ENCODE measurements around the gene C20orf202. TPM values are rescaled to one million over a fixed set of nuclear protein-coding genes. Genes with fewer than 3 reads are reported as not detected.

The C20orf202 gene
- total RNA-seq, 1 experiment from 2014 or later: 0.22 TPM

- H3K27me3 Mint-ChIP-seq (ENCODE audit: low read depth): no peaks in the 10 kb centered on the region
- TF ChIP-seq, protein P1, sequence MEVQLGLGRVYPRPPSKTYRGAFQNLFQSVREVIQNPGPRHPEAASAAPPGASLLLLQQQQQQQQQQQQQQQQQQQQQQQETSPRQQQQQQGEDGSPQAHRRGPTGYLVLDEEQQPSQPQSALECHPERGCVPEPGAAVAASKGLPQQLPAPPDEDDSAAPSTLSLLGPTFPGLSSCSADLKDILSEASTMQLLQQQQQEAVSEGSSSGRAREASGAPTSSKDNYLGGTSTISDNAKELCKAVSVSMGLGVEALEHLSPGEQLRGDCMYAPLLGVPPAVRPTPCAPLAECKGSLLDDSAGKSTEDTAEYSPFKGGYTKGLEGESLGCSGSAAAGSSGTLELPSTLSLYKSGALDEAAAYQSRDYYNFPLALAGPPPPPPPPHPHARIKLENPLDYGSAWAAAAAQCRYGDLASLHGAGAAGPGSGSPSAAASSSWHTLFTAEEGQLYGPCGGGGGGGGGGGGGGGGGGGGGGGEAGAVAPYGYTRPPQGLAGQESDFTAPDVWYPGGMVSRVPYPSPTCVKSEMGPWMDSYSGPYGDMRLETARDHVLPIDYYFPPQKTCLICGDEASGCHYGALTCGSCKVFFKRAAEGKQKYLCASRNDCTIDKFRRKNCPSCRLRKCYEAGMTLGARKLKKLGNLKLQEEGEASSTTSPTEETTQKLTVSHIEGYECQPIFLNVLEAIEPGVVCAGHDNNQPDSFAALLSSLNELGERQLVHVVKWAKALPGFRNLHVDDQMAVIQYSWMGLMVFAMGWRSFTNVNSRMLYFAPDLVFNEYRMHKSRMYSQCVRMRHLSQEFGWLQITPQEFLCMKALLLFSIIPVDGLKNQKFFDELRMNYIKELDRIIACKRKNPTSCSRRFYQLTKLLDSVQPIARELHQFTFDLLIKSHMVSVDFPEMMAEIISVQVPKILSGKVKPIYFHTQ (CRISPR knock-in tag; IDR thresholded peaks at IDR 0.05): no peak
- TF ChIP-seq ZNF232 (CRISPR knock-in tag; IDR thresholded peaks at IDR 0.05): no peak
- TF ChIP-seq, protein P2, sequence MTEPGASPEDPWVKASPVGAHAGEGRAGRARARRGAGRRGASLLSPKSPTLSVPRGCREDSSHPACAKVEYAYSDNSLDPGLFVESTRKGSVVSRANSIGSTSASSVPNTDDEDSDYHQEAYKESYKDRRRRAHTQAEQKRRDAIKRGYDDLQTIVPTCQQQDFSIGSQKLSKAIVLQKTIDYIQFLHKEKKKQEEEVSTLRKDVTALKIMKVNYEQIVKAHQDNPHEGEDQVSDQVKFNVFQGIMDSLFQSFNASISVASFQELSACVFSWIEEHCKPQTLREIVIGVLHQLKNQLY (CRISPR knock-in tag; IDR thresholded peaks at IDR 0.05): no peak
- no peak for TF ChIP-seq MXD4 (CRISPR knock-in tag; IDR thresholded peaks at IDR 0.05; ENCODE audit: borderline replicate concordance)
- TF ChIP-seq, protein P3, sequence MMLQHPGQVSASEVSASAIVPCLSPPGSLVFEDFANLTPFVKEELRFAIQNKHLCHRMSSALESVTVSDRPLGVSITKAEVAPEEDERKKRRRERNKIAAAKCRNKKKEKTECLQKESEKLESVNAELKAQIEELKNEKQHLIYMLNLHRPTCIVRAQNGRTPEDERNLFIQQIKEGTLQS (CRISPR knock-in tag; conservative IDR thresholded peaks at IDR 0.05): no peak
- TF ChIP-seq, protein P4, sequence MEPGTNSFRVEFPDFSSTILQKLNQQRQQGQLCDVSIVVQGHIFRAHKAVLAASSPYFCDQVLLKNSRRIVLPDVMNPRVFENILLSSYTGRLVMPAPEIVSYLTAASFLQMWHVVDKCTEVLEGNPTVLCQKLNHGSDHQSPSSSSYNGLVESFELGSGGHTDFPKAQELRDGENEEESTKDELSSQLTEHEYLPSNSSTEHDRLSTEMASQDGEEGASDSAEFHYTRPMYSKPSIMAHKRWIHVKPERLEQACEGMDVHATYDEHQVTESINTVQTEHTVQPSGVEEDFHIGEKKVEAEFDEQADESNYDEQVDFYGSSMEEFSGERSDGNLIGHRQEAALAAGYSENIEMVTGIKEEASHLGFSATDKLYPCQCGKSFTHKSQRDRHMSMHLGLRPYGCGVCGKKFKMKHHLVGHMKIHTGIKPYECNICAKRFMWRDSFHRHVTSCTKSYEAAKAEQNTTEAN (CRISPR knock-in tag; IDR thresholded peaks at IDR 0.05): no peak
- TF ChIP-seq, protein P5, sequence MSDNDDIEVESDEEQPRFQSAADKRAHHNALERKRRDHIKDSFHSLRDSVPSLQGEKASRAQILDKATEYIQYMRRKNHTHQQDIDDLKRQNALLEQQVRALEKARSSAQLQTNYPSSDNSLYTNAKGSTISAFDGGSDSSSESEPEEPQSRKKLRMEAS (CRISPR knock-in tag; IDR thresholded peaks at IDR 0.05): no peak
- TF ChIP-seq, protein P6, sequence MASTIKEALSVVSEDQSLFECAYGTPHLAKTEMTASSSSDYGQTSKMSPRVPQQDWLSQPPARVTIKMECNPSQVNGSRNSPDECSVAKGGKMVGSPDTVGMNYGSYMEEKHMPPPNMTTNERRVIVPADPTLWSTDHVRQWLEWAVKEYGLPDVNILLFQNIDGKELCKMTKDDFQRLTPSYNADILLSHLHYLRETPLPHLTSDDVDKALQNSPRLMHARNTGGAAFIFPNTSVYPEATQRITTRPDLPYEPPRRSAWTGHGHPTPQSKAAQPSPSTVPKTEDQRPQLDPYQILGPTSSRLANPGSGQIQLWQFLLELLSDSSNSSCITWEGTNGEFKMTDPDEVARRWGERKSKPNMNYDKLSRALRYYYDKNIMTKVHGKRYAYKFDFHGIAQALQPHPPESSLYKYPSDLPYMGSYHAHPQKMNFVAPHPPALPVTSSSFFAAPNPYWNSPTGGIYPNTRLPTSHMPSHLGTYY (CRISPR knock-in tag; IDR thresholded peaks at IDR 0.05): no peak
- no peak for TF ChIP-seq TP53 (CRISPR knock-in tag; IDR thresholded peaks at IDR 0.05)
- no peak for TF ChIP-seq ZNF512 (CRISPR knock-in tag; IDR thresholded peaks at IDR 0.05; ENCODE audit: borderline replicate concordance)
- TF ChIP-seq CDX4 (CRISPR knock-in tag; IDR thresholded peaks at IDR 0.05; ENCODE audit: borderline replicate concordance): no peak
- no peak for TF ChIP-seq ARID4B (CRISPR knock-in tag; IDR thresholded peaks at IDR 0.05; ENCODE audit: borderline replicate concordance)
- no peak for TF ChIP-seq CREM (CRISPR knock-in tag; IDR thresholded peaks at IDR 0.05)
- no peak for DNase-seq (ENCODE audit: low spot score)
- POLR2A ChIA-PET: no interaction called here
- peaks cover 63% of the 10 kb centered on the region for H3K36me3 Mint-ChIP-seq
- ATAC-seq: no peak
- no peak overlapping the region for H3K4me3 Mint-ChIP-seq
- no peaks in the 10 kb centered on the region for H3K9me3 Mint-ChIP-seq
- CTCF ChIA-PET: no interaction called here
- no peaks in the 10 kb centered on the region for H3K4me1 Mint-ChIP-seq
- H3K27ac Mint-ChIP-seq: no peak overlapping the region
Measured at GRCh38 chr20:1165941-1166340, 37.3 kb upstream of the C20orf202 start.

Data from WTC11 (cell line).